Bone marrow (tissue), 2 donors: ENCODE results near the gene NUDT13.

Experiments used
- DNase-seq, 2 donors: peaks; one replicate each; lab custom pipeline; 2025; lab: John Stamatoyannopoulos, UW

The NUDT13 gene

GRCh38 chr10:73163096-73163495 is 52.8 kb downstream of the NUDT13 start:
- DNase-seq = no peak

DNA sequence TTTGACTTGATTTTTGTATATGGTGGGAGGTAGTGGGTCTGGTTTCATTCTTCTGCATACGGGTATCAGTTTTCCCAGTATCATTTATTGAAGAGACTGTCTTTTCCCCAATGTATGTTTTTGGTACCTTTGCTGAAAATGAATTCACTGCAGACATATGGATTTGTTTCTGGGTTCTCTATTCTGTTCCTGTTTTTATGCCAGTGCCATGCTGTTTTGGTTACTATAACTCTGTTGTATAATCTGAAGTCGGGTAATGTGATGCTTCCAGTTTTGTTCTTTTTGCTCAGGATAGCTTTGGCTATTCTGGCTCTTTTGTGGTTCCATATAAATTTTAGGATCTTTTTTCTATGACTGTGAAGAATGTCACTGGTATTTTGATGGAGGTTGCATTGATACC is 56.7 kb downstream of the NUDT13 start:
- no peak for DNase-seq

- no peak for DNase-seq
Observed at GRCh38 chr10:73167458-73167782, 57.2 kb downstream of the NUDT13 start.

DNA sequence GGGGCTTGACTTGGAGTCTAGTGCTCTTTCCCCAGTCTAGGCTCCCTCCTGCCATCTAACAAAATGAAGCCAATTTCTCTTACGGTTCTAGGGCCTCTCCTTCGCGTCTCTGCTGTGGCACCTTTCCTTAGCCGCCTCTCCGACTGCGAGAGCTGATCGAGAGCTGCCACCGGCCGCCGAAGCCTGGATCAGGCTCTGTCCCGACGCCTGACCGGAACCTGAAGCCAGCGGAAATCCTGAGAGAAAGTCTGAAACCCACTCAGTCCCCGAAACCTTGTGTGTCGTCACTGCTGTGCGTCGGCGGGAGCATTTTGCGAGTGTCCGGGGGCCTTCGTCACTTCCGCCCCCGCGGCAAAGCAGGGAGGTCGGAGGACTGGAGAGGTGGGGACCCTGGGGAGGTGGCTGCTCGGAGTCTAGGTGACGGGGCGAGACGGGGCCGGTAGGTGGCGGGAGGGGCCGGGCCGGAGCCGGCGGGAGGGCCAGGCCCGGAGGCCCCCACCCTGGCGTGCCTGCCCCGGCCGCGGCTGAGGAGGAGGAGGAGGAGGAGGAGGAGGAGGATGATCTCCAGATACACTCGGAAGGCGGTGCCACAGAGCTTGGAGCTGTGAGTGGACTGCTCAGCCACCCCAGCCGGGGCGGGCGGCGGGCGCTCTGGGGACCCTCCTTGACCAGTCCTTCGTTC is 57.7 kb downstream of the NUDT13 start, which contains the start of the genes ECD and FAM149B1:
TSS of gene ECD (minus strand) at position 226 of the 682 bp plus-strand sequence. CDS start 4,071 bp downstream, outside the sequence.
TSS of gene FAM149B1 (plus strand) at position 337 of the 682 bp plus-strand sequence. CDS start at position 558, 221 bp downstream.
- DNase-seq = peak; percentile 86 to 88

DNA sequence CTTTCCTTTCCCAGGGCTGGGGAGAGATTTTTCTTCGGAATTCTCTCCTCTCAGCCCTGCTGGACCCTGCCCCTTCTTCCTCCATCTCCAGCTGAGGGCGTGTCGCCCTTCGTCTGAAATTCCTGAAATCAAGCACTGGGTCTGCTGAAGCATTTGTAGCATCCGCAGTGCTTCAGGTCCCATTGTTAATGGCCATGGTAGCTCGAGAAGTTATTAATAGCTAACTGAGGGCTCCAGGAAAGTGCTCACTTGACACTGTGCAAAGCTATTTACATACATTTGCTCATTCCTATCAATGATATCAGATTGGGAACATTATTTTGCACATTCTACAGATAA is 58.2 kb downstream of the NUDT13 start:
- no peak for DNase-seq

GRCh38 chr10:73169320-73169719 is 59.1 kb downstream of the NUDT13 start:
- DNase-seq = no peak

GRCh38 chr10:73172867-73173266 is 62.6 kb downstream of the NUDT13 start:
- no peak for DNase-seq

- no peak for DNase-seq
Observed at GRCh38 chr10:73174148-73174925, 64.1 kb downstream of the NUDT13 start.
